Chondrocyte (in vitro differentiated cells): ENCODE results near the gene PRICKLE1. TPM values are rescaled to one million over a fixed set of nuclear protein-coding genes. Genes with fewer than 3 reads are reported as not detected.

Experiments
- DNase-seq: peaks from one replicate; pipeline ENCODE4 v3.0.0; 2021; ENCODE audit warnings: mixed read lengths, low spot score
- H3K27ac Mint-ChIP-seq: one replicate; pipeline ENCODE4 v1.8.0; 2021; ENCODE audit warnings: mild to moderate bottlenecking, moderate library complexity, mixed read lengths; ENCODE audit not compliant: unreplicated experiment
- H3K27me3 Mint-ChIP-seq: 2 replicates; pipeline ENCODE4 v1.8.0; 2021; ENCODE audit warnings: low read depth, mixed read lengths
- H3K36me3 Mint-ChIP-seq: 2 replicates; pipeline ENCODE4 v1.8.0; 2021; ENCODE audit warnings: low read depth, mixed read lengths
- H3K4me1 Mint-ChIP-seq: 2 replicates; pipeline ENCODE4 v1.8.0; 2021; ENCODE audit warnings: low read depth, mild to moderate bottlenecking, mixed read lengths
- H3K4me3 Mint-ChIP-seq: one replicate; pipeline ENCODE4 v1.8.0; 2021; ENCODE audit warnings: mild to moderate bottlenecking, moderate library complexity, mixed read lengths; ENCODE audit not compliant: unreplicated experiment
- H3K9me3 Mint-ChIP-seq: 2 replicates; pipeline ENCODE4 v1.8.0; 2021; ENCODE audit warnings: low read depth, mixed read lengths
- total RNA-seq: library from RNA; stranded (reverse); gene quantifications from 3 replicates; pipeline ENCODE4 v1.2.1, GENCODE V29; 2021
- TF ChIP-seq, protein P1 (sequence below): fragments of 200-600 bp; sonication (generic); IDR thresholded peaks from 2 replicates; pipeline ENCODE4 v1.5.0; 2021; ENCODE audit warnings: antibody characterized with exemption, mild to moderate bottlenecking, moderate library complexity

Gene PRICKLE1
- total RNA-seq, 1 donor from 2014 or later, result 32.0 TPM

GRCh38 chr12:42474391-42474790 is 115.2 kb downstream of the PRICKLE1 start:
- no peaks in the 10 kb centered on the region for H3K27me3 Mint-ChIP-seq
- H3K4me3 Mint-ChIP-seq, result no peak overlapping the region
- TF ChIP-seq, protein P1, sequence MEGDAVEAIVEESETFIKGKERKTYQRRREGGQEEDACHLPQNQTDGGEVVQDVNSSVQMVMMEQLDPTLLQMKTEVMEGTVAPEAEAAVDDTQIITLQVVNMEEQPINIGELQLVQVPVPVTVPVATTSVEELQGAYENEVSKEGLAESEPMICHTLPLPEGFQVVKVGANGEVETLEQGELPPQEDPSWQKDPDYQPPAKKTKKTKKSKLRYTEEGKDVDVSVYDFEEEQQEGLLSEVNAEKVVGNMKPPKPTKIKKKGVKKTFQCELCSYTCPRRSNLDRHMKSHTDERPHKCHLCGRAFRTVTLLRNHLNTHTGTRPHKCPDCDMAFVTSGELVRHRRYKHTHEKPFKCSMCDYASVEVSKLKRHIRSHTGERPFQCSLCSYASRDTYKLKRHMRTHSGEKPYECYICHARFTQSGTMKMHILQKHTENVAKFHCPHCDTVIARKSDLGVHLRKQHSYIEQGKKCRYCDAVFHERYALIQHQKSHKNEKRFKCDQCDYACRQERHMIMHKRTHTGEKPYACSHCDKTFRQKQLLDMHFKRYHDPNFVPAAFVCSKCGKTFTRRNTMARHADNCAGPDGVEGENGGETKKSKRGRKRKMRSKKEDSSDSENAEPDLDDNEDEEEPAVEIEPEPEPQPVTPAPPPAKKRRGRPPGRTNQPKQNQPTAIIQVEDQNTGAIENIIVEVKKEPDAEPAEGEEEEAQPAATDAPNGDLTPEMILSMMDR, result no peak
- peaks cover 6% of the 10 kb centered on the region for H3K36me3 Mint-ChIP-seq
- no peak for DNase-seq
- no peaks in the 10 kb centered on the region for H3K9me3 Mint-ChIP-seq
- peaks cover 62% of the 10 kb centered on the region for H3K4me1 Mint-ChIP-seq
- peak overlapping the region; percentile 81 for H3K27ac Mint-ChIP-seq

GRCh38 chr12:42473561-42473960 is 116.0 kb downstream of the PRICKLE1 start:
- H3K4me1 Mint-ChIP-seq, result peaks cover 70% of the 10 kb centered on the region
- peaks cover 11% of the 10 kb centered on the region for H3K36me3 Mint-ChIP-seq
- H3K9me3 Mint-ChIP-seq, result no peaks in the 10 kb centered on the region
- TF ChIP-seq, protein P1, result no peak
- H3K27me3 Mint-ChIP-seq, result no peaks in the 10 kb centered on the region
- no peak for DNase-seq
- H3K4me3 Mint-ChIP-seq, result no peak overlapping the region
- peak overlapping the region; percentile 81 for H3K27ac Mint-ChIP-seq

GRCh38 chr12:42473130-42473529 is 116.4 kb downstream of the PRICKLE1 start:
- Mint-ChIP-seq H3K9me3 (no peaks in the 10 kb centered on the region), H3K27ac (peak overlapping the region; percentile 81), H3K4me3 (no peak overlapping the region), H3K36me3 (peaks cover 11% of the 10 kb centered on the region), H3K27me3 (no peaks in the 10 kb centered on the region), H3K4me1 (peaks cover 71% of the 10 kb centered on the region)
- DNase-seq, result no peak
- TF ChIP-seq, protein P1, result no peak

GRCh38 chr12:42472376-42472775 is 117.2 kb downstream of the PRICKLE1 start:
- Mint-ChIP-seq H3K27ac (peak overlapping the region; percentile 81), H3K4me1 (peaks cover 68% of the 10 kb centered on the region), H3K4me3 (no peak overlapping the region), H3K36me3 (peaks cover 11% of the 10 kb centered on the region), H3K9me3 (no peaks in the 10 kb centered on the region), H3K27me3 (no peaks in the 10 kb centered on the region)
- no peak for DNase-seq
- TF ChIP-seq, protein P1, result no peak

- TF ChIP-seq, protein P1, result no peak
- Mint-ChIP-seq H3K27ac (peak overlapping the region; percentile 78), H3K4me3 (no peak overlapping the region), H3K27me3 (no peaks in the 10 kb centered on the region), H3K9me3 (no peaks in the 10 kb centered on the region), H3K36me3 (peaks cover 29% of the 10 kb centered on the region), H3K4me1 (peaks cover 60% of the 10 kb centered on the region)
- no peak for DNase-seq
Observed at GRCh38 chr12:42469355-42470175, 120.0 kb downstream of the PRICKLE1 start.
